ENCODE measurements around the gene RFTN1.

RFTN1 gene

DNA sequence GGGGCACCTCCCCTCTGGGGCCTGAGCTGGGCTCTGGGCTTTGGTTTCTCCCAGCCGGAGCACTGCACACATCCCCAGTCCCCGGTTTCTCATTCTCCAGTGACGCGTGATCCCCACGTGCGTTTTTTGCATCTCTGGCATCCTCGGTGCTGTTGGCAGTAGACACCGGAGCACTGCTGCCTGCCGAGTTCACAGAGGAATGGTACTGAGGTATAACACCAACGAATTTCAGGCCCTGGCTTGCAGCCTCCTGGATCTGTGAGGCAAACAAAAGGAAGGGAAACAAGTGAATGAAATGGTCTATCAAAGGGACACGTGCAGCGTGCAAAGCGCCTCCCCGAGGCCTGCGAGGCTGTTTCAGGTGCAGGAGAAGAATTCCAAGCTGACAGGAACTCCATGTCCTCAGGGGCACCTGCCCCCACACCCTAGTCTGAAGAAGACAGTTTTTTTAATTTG, 135.6 kb downstream of the RFTN1 start:
- DNase-seq (ENCODE audit: low read depth): no peak

DNA sequence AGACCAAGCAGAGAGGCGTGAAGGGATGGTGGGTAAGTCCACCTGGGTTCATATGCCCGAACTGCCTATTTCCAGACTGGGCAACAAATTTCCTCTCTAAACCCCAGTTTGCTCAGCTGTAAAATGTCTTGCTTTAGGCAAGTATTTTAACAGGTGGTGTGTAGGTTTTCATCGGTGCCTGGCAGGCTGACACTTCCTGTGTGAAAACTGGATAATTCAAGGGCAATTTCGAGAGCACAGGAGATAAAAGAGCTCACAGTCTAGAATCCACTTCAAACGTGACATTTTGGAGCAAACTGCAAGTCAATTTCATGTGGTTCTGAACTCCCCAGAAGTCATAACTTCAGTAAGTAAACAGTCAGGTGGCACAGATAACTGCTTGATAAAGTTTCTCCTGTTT, 136.3 kb downstream of the RFTN1 start:
- DNase-seq (ENCODE audit: low read depth): no peak

- DNase-seq (ENCODE audit: low read depth): no peak
These were observed 137.6 kb downstream of the RFTN1 start for GRCh38 chr3:16375891-16376290.

DNA sequence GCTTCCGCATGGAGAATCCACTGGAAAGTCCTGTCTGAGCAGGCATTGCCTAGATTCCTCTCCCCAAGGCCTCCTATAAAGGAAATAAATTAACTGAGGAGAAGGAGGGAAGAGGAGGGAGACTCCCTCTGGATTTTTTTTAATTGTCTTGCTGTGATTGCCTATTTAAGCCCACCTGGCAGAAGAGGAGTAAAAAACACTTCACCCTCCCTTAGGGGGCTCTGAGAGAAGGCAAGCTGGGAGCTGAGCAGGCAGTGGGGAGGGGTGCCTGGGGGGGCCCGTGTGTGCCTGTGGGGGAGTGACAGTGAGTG, 138.6 kb downstream of the RFTN1 start:
- no peak for DNase-seq (ENCODE audit: low read depth)

- no peak for DNase-seq (ENCODE audit: low read depth)
These were observed 139.2 kb downstream of the RFTN1 start for GRCh38 chr3:16374047-16374934.

GRCh38 chr3:16373341-16373946, 140.1 kb downstream of the RFTN1 start:
- no peak for DNase-seq (ENCODE audit: low read depth)

GRCh38 chr3:16372362-16373292, 140.9 kb downstream of the RFTN1 start:
- no peak for DNase-seq (ENCODE audit: low read depth)

- DNase-seq (ENCODE audit: low read depth): no peak
These were observed 142.4 kb downstream of the RFTN1 start for GRCh38 chr3:16370872-16371740.

DNA sequence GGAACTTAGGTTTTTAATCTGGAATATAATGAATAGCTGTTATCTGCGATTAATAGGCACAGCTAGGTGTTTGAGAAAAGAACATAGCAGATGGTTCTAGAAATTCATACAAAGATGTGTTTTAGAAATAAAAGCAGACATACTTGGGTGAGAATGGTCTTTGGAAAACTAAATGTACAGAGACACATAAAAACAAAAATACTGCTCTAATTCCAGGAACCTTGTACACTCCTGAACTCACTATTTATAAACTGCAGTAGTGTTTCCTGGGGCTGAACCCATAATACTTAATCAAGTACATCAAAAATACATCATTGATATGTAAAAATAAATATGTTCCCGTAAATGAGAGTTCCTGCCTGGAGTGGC, 143.0 kb downstream of the RFTN1 start:
- no peak for DNase-seq (ENCODE audit: low read depth)

DNA sequence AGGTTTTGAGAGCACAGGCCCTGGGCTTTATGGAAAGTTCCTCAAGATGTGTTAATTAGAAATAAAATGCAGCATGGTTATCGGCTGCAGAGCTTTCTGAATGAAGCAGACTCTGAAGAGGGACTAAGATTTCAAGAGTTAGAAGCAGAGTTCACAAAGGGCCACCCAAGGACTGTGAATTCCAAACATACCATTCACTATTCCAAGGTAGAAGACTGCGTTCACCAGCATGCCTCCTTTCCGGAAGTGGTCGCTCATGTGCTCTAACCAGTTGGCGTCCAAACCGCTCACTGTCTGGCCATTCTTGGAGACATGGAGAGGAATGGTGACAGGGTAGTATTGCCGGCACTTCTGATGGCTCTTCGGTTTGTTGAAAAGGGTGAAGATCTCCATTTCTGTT, 143.6 kb downstream of the RFTN1 start:
- DNase-seq (ENCODE audit: low read depth): no peak

GRCh38 chr3:16369276-16369675, 144.2 kb downstream of the RFTN1 start:
- DNase-seq (ENCODE audit: low read depth): no peak

GRCh38 chr3:16366581-16366980, 146.9 kb downstream of the RFTN1 start:
- no peak for DNase-seq (ENCODE audit: low read depth)

GRCh38 chr3:16365491-16366128, 147.9 kb downstream of the RFTN1 start:
- DNase-seq (ENCODE audit: low read depth): no peak

- DNase-seq (ENCODE audit: low read depth): no peak
These were observed 148.5 kb downstream of the RFTN1 start for GRCh38 chr3:16364963-16365362.

GRCh38 chr3:16364323-16364722, 149.2 kb downstream of the RFTN1 start:
- DNase-seq (ENCODE audit: low read depth): no peak

- DNase-seq (ENCODE audit: low read depth): no peak
These were observed 149.9 kb downstream of the RFTN1 start for GRCh38 chr3:16363636-16364035.

DNA sequence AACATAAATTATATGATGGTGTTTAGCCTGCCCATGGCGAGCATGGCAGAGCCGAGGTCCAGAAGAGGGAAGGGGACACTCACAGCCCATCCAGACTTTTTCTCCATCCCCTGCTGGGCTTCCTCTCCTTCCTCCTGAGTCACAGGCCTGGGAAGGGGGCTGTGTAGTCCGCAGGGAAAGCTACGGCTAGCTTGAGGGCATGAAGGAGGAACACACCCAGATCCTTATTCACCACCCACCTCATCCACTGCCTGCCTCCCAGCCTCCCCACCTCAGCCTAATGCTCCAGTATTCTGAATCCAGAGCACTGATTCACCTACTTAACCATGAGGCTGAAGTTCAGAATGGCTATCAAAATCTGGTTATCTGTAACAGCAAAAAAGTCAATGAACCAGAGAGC, 150.7 kb downstream of the RFTN1 start:
- peak; percentile 77 for DNase-seq (ENCODE audit: low read depth)

DNA sequence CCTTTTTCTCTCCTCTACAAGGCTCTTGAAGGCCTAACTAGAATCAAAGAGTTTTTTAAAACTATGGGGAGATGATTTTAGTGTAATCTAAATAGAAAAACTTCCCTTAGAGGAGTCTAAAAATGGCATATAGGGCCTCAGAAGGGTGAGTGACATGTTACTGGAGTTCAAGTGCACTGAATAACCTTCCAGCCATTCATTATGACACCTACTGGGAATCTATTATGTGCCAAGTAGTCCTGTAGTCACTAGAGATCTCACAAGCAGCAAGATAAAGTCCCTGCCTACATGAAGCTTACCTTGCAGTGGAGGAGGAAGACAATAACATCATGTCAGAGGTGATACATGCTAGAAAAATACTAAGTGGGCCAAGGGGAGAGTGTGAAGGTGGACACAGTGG, 152.4 kb downstream of the RFTN1 start:
- no peak for DNase-seq (ENCODE audit: low read depth)

- DNase-seq (ENCODE audit: low read depth): no peak
These were observed 154.2 kb downstream of the RFTN1 start for GRCh38 chr3:16359331-16359730.

DNA sequence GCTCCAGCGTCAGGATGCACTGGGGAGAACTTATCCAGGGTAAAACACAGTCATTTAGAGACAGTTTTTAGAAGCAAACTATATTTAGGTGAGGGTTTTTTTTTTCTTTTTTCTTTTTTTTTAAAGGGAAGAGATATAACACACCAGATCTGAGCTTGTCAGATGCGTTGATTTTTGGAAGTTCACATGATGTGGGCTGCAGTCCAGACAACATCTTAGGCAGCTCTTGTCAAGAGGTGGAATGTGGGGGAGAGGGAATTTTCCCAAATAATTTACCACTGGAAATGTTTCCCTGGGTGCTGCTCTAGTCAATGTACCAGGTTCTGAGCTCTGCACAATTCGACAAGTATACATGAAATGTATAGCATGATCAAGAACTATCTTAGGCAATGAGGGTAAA, 155.2 kb downstream of the RFTN1 start:
- no peak for DNase-seq (ENCODE audit: low read depth)

Data from EH (cell line).